Fibroblast of lung (primary cell): Measurements from ENCODE around the gene ALKBH8.

Experiments
- EZH2 ChIP-seq: IDR thresholded peaks from 2 replicates; pipeline ENCODE4 v1.5.1; 2012; ENCODE audit warnings: low read length, control low read depth, mild to moderate bottlenecking; ENCODE audit errors: missing control alignments
- TF ChIP-seq, protein P1 (sequence below), 2 donors: IDR thresholded peaks in 1 of 2; conservative IDR thresholded peaks in 1 of 2; 1 replicate in 1 of 2; 2 replicates in 1 of 2; pipeline ENCODE4 v1.5.1; 2011 to 2012; ENCODE audit warnings: low read length in 2 of 2, control low read depth in 1 of 2, inconsistent platforms in 1 of 2, low read depth in 1 of 2, mild to moderate bottlenecking in 1 of 2

DNA sequence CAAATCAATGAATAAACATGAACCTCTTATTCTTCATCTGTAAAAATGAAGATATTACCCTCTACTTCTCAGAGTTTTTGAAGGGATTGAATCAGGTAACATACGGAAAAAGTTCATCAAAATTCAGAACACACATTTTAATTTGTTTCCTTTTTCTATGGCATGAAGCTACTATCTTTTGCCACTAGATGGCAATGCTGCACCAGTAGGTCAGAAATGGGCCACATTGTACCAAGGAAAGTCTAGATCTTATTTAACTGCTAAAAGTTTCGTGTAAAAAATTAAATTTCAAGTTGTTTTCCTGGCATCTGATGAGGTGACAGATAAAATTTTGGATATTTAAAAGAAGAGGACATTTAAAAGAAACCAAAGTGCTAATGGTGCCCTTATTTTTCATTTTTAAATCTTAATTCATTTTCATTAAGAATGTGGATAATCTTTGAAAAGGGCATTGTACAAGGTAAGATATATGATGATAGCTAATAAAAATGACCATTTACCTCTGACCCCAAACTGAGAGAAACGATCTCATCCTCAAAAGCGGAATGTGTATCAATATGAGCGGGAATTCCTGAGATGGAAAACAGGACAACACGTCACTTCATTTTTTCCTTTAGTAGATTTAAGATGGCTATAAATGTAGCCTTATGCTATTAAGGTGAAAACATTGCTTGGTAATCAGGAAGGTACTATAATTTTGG is 16.1 kb downstream of the ALKBH8 start:
- no peak for TF ChIP-seq EZH2
- TF ChIP-seq, protein P1, sequence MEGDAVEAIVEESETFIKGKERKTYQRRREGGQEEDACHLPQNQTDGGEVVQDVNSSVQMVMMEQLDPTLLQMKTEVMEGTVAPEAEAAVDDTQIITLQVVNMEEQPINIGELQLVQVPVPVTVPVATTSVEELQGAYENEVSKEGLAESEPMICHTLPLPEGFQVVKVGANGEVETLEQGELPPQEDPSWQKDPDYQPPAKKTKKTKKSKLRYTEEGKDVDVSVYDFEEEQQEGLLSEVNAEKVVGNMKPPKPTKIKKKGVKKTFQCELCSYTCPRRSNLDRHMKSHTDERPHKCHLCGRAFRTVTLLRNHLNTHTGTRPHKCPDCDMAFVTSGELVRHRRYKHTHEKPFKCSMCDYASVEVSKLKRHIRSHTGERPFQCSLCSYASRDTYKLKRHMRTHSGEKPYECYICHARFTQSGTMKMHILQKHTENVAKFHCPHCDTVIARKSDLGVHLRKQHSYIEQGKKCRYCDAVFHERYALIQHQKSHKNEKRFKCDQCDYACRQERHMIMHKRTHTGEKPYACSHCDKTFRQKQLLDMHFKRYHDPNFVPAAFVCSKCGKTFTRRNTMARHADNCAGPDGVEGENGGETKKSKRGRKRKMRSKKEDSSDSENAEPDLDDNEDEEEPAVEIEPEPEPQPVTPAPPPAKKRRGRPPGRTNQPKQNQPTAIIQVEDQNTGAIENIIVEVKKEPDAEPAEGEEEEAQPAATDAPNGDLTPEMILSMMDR (conservative IDR thresholded peaks at IDR 0.05 in 1 of 2, IDR thresholded peaks at IDR 0.05 in 1 of 2; ENCODE audit: low read depth in 1 of 2, low read length in 2 of 2): peak; percentile 82 to 86
